K562 (cell line): ENCODE data around the gene BIRC5. TPM values are rescaled to one million over a fixed set of nuclear protein-coding genes. Genes with fewer than 3 reads are reported as not detected.
A peak's percentile ranks its signal among the peaks of the same experiment; 100 is the strongest.

Source experiments
- CHD4 ChIP-seq: fragments of 200-600 bp; sonication (generic); IDR thresholded peaks from 3 replicates; pipeline ENCODE4 v1.6.1; 2012; ENCODE audit warnings: low read depth, mild to moderate bottlenecking, mixed read lengths, low read length, inconsistent platforms; ENCODE audit not compliant: insufficient read depth, insufficient replicate concordance, poor library complexity, severe bottlenecking
- CSDE1 ChIP-seq, 2 experiments: fragments of 450-650 bp; IDR thresholded peaks; 2 replicates each; pipeline ENCODE4 v1.6.1; 2016; ENCODE audit warnings: mild to moderate bottlenecking in 1 of 2
- E2F3 ChIP-seq: fragments of 250-450 bp; sonication (Bioruptor Pico); IDR thresholded peaks from 2 replicates; pipeline ENCODE4 v1.4.0; 2020; ENCODE audit warnings: mild to moderate bottlenecking
- GABPA ChIP-seq: fragments of 200-800 bp; sonication (Bioruptor generic); conservative IDR thresholded peaks from 2 replicates; pipeline ENCODE4 v1.6.1; 2016; ENCODE audit warnings: low read depth, missing genetic modification characterization, missing compliant biosample characterization
- POLR2AphosphoS5 ChIP-seq: IDR thresholded peaks from 2 replicates; pipeline ENCODE4 v1.6.1; 2011; ENCODE audit warnings: mild to moderate bottlenecking, low read depth, low read length, moderate library complexity; ENCODE audit not compliant: control insufficient read depth, insufficient read depth
- POLR3A ChIP-seq: IDR thresholded peaks from 2 replicates; pipeline ENCODE4 v1.6.1; 2011; ENCODE audit warnings: borderline replicate concordance, mild to moderate bottlenecking, moderate library complexity; ENCODE audit not compliant: insufficient read length, insufficient read depth; ENCODE audit errors: extremely low read depth
- PURB ChIP-seq: sonication (generic); formaldehyde crosslinking; IDR thresholded peaks from 2 replicates; pipeline ENCODE4 v1.9.0; 2021; ENCODE audit warnings: low read depth, mild to moderate bottlenecking, missing genetic modification reagents
- ZBTB2 ChIP-seq: fragments of 450-650 bp; IDR thresholded peaks from 2 replicates; pipeline ENCODE4 v1.6.1; 2016; ENCODE audit warnings: antibody characterized with exemption
- ZBTB49 ChIP-seq: sonication (generic); formaldehyde crosslinking; IDR thresholded peaks from 2 replicates; pipeline ENCODE4 v1.8.0; 2022; ENCODE audit warnings: missing genetic modification reagents, mild to moderate bottlenecking, borderline replicate concordance
- ZNF764 ChIP-seq: fragments of 250-450 bp; sonication (Bioruptor Pico); IDR thresholded peaks from 2 replicates; pipeline ENCODE4 v1.4.0; 2020; ENCODE audit warnings: low read depth, mild to moderate bottlenecking, moderate library complexity
- polyA plus RNA-seq, 8 experiments: library from polyadenylated mRNA; depleted of rRNA in 4 of 8; stranded (reverse) in 5 of 8; unstranded in 3 of 8; fragments of >200 nt; fragmentation: Nextera tagmentation in 2 of 8; fragmentation: Illumina TruSeq in 1 of 8; extraction: Ambion mirVana in 2 of 8; extraction: Trizol in 1 of 8; gene quantifications; 2 replicates each; pipeline versions ENCODE4 v1.2.1 to v1.2.3, GENCODE V29; 2011 to 2014; ENCODE audit warnings: inconsistent platforms in 1 of 8, missing spikeins in 1 of 8
- total RNA-seq, 7 experiments: library from RNA; depleted of rRNA in 6 of 7; stranded (reverse); fragments of >200 nt in 6 of 7; fragmentation: Illumina TruSeq in 2 of 7; extraction: Trizol in 2 of 7; gene quantifications; 2 replicates each; pipeline versions ENCODE4 v1.2.1 to v1.2.3, GENCODE V29; 2011 to 2021; ENCODE audit warnings: low replicate concordance in 1 of 7
- TF ChIP-seq, protein P1 (sequence below): sonication (generic); formaldehyde crosslinking; IDR thresholded peaks from 2 replicates; pipeline ENCODE4 v1.8.0; 2023; ENCODE audit warnings: missing genetic modification reagents, mild to moderate bottlenecking, borderline replicate concordance
- TF ChIP-seq, protein P2 (sequence below): sonication (generic); formaldehyde crosslinking; IDR thresholded peaks from 2 replicates; pipeline ENCODE4 v1.5.0; 2020; ENCODE audit warnings: missing genetic modification reagents

BIRC5 gene
- total and polyA plus RNA-seq, 9 of the 15 experiments (the other 6 are each of a cell fraction or from before 2014, with no cell fraction given), result 64.4 to 140 (median 101) TPM

GRCh38 chr17:78186692-78187595 lies 27.1 kb upstream of the BIRC5 start, which contains the start of the genes AFMID and TK1 (continued):
- TF ChIP-seq ZNF764 (CRISPR knock-in tag) (no peak), PURB (CRISPR knock-in tag) (no peak), POLR3A (no peak), E2F3 (peak; percentile 99), CSDE1 (IDR thresholded peaks at IDR 0.05) (no peak), ZBTB49 (CRISPR knock-in tag) (peak; percentile 76; the same call in 1 of the 2 replicates), POLR2AphosphoS5 (peak; percentile 76; the same call in 1 of the 2 replicates), ZBTB2 (0 out of 2 replicates have a peak, but pooled peaks have one; percentile 12), CHD4 (no peak), GABPA (tag) (peak; percentile 33; the same call in 1 of the 2 replicates)
- TF ChIP-seq, protein P1, sequence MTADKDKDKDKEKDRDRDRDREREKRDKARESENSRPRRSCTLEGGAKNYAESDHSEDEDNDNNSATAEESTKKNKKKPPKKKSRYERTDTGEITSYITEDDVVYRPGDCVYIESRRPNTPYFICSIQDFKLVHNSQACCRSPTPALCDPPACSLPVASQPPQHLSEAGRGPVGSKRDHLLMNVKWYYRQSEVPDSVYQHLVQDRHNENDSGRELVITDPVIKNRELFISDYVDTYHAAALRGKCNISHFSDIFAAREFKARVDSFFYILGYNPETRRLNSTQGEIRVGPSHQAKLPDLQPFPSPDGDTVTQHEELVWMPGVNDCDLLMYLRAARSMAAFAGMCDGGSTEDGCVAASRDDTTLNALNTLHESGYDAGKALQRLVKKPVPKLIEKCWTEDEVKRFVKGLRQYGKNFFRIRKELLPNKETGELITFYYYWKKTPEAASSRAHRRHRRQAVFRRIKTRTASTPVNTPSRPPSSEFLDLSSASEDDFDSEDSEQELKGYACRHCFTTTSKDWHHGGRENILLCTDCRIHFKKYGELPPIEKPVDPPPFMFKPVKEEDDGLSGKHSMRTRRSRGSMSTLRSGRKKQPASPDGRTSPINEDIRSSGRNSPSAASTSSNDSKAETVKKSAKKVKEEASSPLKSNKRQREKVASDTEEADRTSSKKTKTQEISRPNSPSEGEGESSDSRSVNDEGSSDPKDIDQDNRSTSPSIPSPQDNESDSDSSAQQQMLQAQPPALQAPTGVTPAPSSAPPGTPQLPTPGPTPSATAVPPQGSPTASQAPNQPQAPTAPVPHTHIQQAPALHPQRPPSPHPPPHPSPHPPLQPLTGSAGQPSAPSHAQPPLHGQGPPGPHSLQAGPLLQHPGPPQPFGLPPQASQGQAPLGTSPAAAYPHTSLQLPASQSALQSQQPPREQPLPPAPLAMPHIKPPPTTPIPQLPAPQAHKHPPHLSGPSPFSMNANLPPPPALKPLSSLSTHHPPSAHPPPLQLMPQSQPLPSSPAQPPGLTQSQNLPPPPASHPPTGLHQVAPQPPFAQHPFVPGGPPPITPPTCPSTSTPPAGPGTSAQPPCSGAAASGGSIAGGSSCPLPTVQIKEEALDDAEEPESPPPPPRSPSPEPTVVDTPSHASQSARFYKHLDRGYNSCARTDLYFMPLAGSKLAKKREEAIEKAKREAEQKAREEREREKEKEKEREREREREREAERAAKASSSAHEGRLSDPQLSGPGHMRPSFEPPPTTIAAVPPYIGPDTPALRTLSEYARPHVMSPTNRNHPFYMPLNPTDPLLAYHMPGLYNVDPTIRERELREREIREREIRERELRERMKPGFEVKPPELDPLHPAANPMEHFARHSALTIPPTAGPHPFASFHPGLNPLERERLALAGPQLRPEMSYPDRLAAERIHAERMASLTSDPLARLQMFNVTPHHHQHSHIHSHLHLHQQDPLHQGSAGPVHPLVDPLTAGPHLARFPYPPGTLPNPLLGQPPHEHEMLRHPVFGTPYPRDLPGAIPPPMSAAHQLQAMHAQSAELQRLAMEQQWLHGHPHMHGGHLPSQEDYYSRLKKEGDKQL (CRISPR knock-in tag), result no peak; the same call in 1 of the 2 replicates
- TF ChIP-seq, protein P2, sequence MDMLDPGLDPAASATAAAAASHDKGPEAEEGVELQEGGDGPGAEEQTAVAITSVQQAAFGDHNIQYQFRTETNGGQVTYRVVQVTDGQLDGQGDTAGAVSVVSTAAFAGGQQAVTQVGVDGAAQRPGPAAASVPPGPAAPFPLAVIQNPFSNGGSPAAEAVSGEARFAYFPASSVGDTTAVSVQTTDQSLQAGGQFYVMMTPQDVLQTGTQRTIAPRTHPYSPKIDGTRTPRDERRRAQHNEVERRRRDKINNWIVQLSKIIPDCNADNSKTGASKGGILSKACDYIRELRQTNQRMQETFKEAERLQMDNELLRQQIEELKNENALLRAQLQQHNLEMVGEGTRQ (CRISPR knock-in tag), result peak; percentile 53; the same call in 1 of the 2 replicates
